ENCODE results near the gene TSHZ2.
A peak's percentile ranks its signal among the peaks of the same experiment; 100 is the strongest.
"Not testable (repeated sequence)": the region's sequence is repeated elsewhere in the genome, so short reads cannot be mapped to it uniquely, and the experiment has no call there.

The TSHZ2 gene

GRCh38 chr20:53089851-53090250, 117.7 kb downstream of the TSHZ2 start:
- DNase-seq, result not testable (repeated sequence)

- no peak for DNase-seq
These were observed 119.6 kb downstream of the TSHZ2 start for GRCh38 chr20:53091789-53092188.

- no peak for DNase-seq
These were observed 120.7 kb downstream of the TSHZ2 start for GRCh38 chr20:53092772-53093300.

GRCh38 chr20:53097371-53097770, 125.2 kb downstream of the TSHZ2 start:
- DNase-seq, result no peak

GRCh38 chr20:53097791-53098190, 125.6 kb downstream of the TSHZ2 start:
- DNase-seq, result no peak

GRCh38 chr20:53098621-53099020, 126.5 kb downstream of the TSHZ2 start:
- DNase-seq, result no peak

GRCh38 chr20:53099856-53100255, 127.7 kb downstream of the TSHZ2 start:
- DNase-seq, result no peak

GRCh38 chr20:53100476-53100911, 128.3 kb downstream of the TSHZ2 start:
- DNase-seq, result no peak

GRCh38 chr20:53101992-53102760, 130.0 kb downstream of the TSHZ2 start:
- DNase-seq, result no peak

- DNase-seq, result no peak
These were observed 131.0 kb downstream of the TSHZ2 start for GRCh38 chr20:53103124-53103523.

GRCh38 chr20:53104884-53105283, 132.7 kb downstream of the TSHZ2 start:
- DNase-seq, result no peak

GRCh38 chr20:53116733-53117132, 144.6 kb downstream of the TSHZ2 start:
- DNase-seq, result no peak

GRCh38 chr20:53122853-53123252, 150.7 kb downstream of the TSHZ2 start:
- DNase-seq, result no peak

GRCh38 chr20:53124075-53124551, 152.0 kb downstream of the TSHZ2 start:
- DNase-seq, result no peak

- DNase-seq, result no peak
These were observed 152.6 kb downstream of the TSHZ2 start for GRCh38 chr20:53124803-53125202.

- peak; percentile 3 for DNase-seq
These were observed 154.0 kb downstream of the TSHZ2 start for GRCh38 chr20:53126185-53126584.

- no peak for DNase-seq
These were observed 154.9 kb downstream of the TSHZ2 start for GRCh38 chr20:53127027-53127426.

GRCh38 chr20:53128004-53128403, 155.8 kb downstream of the TSHZ2 start:
- DNase-seq, result no peak

GRCh38 chr20:53129563-53129962, 157.4 kb downstream of the TSHZ2 start:
- DNase-seq, result no peak

- no peak for DNase-seq
These were observed 158.6 kb downstream of the TSHZ2 start for GRCh38 chr20:53130795-53131194.

GRCh38 chr20:53133125-53133524, 161.0 kb downstream of the TSHZ2 start:
- DNase-seq, result no peak

- DNase-seq, result no peak
These were observed 161.5 kb downstream of the TSHZ2 start for GRCh38 chr20:53133628-53134027.

GRCh38 chr20:53136473-53136872, 164.3 kb downstream of the TSHZ2 start:
- DNase-seq, result no peak

- DNase-seq, result no peak
These were observed 166.5 kb downstream of the TSHZ2 start for GRCh38 chr20:53138454-53139262.

Data from NCI-H748 treated with DMSO at 0.1 percent for 48 hours (cell line).